Calu3 (cell line): Measurements from ENCODE around the gene TNIK. TPM values are rescaled to one million over a fixed set of nuclear protein-coding genes. Genes with fewer than 3 reads are reported as not detected.
A peak's percentile ranks its signal among the peaks of the same experiment; 100 is the strongest.
"Not testable (repeated sequence)": the region's sequence is repeated elsewhere in the genome, so short reads cannot be mapped to it uniquely, and the experiment has no call there.

Source experiments
- BruUV-seq: library from RNA; stranded (reverse); fragments of 400-500 nt; replicated peaks from 2 replicates; lab custom pipeline; 2021; lab: Mats Ljungman, UMichigan
- CTCF ChIA-PET: fragments of 300-600 bp; sonication (Branson Sonifier 250); formaldehyde crosslinking; loops from one replicate; lab custom pipeline; 2022; ENCODE audit warnings: antibody characterized with exemption; lab: Charles Lee
- DNase-seq: peaks from one replicate; pipeline ENCODE4 v3.0.0; 2022
- H3K27ac Mint-ChIP-seq: one replicate; pipeline ENCODE4 v1.8.0; 2022; ENCODE audit warnings: mixed read lengths; ENCODE audit not compliant: unreplicated experiment
- H3K27me3 Mint-ChIP-seq: one replicate; pipeline ENCODE4 v1.8.0; 2022; ENCODE audit warnings: mixed read lengths; ENCODE audit not compliant: unreplicated experiment
- H3K36me3 Mint-ChIP-seq: one replicate; pipeline ENCODE4 v1.8.0; 2022; ENCODE audit warnings: mild to moderate bottlenecking, moderate library complexity, mixed read lengths; ENCODE audit not compliant: insufficient read depth, unreplicated experiment
- H3K4me1 Mint-ChIP-seq: one replicate; pipeline ENCODE4 v1.8.0; 2022; ENCODE audit warnings: mild to moderate bottlenecking, low read depth, mixed read lengths; ENCODE audit not compliant: unreplicated experiment
- H3K4me3 Mint-ChIP-seq: one replicate; pipeline ENCODE4 v1.8.0; 2022; ENCODE audit warnings: mild to moderate bottlenecking, low read depth, moderate library complexity, mixed read lengths; ENCODE audit not compliant: unreplicated experiment
- H3K9me3 Mint-ChIP-seq: one replicate; pipeline ENCODE4 v1.8.0; 2022; ENCODE audit warnings: low read depth, mixed read lengths; ENCODE audit not compliant: unreplicated experiment
- CTCF ChIP-seq: fragments of 200-600 bp; IDR thresholded peaks from one replicate; pipeline ENCODE4 v1.8.0; 2022; ENCODE audit warnings: antibody characterized with exemption; ENCODE audit not compliant: unreplicated experiment
- intact Hi-C: fragments of 100-400 bp; cut with micrococcal nuclease; formaldehyde crosslinking; loops from one replicate; pipeline ENCODE4 v1.10.0; 2022; ENCODE audit not compliant: unreplicated experiment
- total RNA-seq: library from RNA; stranded (reverse); gene quantifications from 2 replicates; pipeline ENCODE4 v1.2.3, GENCODE V29; 2022

TNIK gene
- total RNA-seq, 1 experiment from 2014 or later: 19.7 TPM

- Mint-ChIP-seq H3K4me1 (peaks cover 27% of the 10 kb centered on the region), H3K27me3 (no peaks in the 10 kb centered on the region), H3K9me3 (no peaks in the 10 kb centered on the region), H3K27ac (no peak overlapping the region), H3K4me3 (no peak overlapping the region), H3K36me3 (peaks cover 6% of the 10 kb centered on the region)
- intact Hi-C loops: no loop called here
- BruUV-seq: no TSS peak
- peak; percentile 27 for TF ChIP-seq CTCF
- no peak for DNase-seq
- CTCF ChIA-PET: no interaction called here
These were observed 6.9 kb downstream of the TNIK start for GRCh38 chr3:171453180-171453886.

GRCh38 chr3:171452328-171452727, 7.9 kb downstream of the TNIK start:
- intact Hi-C loops: no loop called here
- no peak overlapping the region for H3K27ac Mint-ChIP-seq
- no peaks in the 10 kb centered on the region for H3K36me3 Mint-ChIP-seq
- TF ChIP-seq CTCF: no peak
- BruUV-seq: no TSS peak
- H3K4me1 Mint-ChIP-seq: peaks cover 22% of the 10 kb centered on the region
- CTCF ChIA-PET: interaction anchor here (0.7 kb wide), 2 partner anchors 14 to 317 kb away, joined by 3 read pairs; no protein-coding TSS in a partner anchor
- H3K27me3 Mint-ChIP-seq: no peaks in the 10 kb centered on the region
- H3K9me3 Mint-ChIP-seq: no peaks in the 10 kb centered on the region
- DNase-seq: no peak
- no peak overlapping the region for H3K4me3 Mint-ChIP-seq

- BruUV-seq: no TSS peak
- H3K27me3 Mint-ChIP-seq: no peaks in the 10 kb centered on the region
- no peak overlapping the region for H3K27ac Mint-ChIP-seq
These were observed 8.3 kb downstream of the TNIK start for GRCh38 chr3:171451915-171452314.

GRCh38 chr3:171447579-171447891, 12.7 kb downstream of the TNIK start:
- intact Hi-C loops: not testable (repeated sequence)

More at GRCh38 chr3:171451915-171452314, 8.3 kb downstream of the TNIK start:
- CTCF ChIA-PET: interaction anchor here (0.6 to 0.7 kb wide), 2 partner anchors 21 to 317 kb away, joined by 3 to 4 read pairs; no protein-coding TSS in a partner anchor
- no peaks in the 10 kb centered on the region for H3K36me3 Mint-ChIP-seq
- no peak overlapping the region for H3K4me3 Mint-ChIP-seq
- H3K4me1 Mint-ChIP-seq: peaks cover 22% of the 10 kb centered on the region
- no peaks in the 10 kb centered on the region for H3K9me3 Mint-ChIP-seq
- TF ChIP-seq CTCF: no peak
- intact Hi-C loops: no loop called here
- no peak for DNase-seq

More at GRCh38 chr3:171447579-171447891, 12.7 kb downstream of the TNIK start:
- H3K4me1 Mint-ChIP-seq: peaks cover 12% of the 10 kb centered on the region
- not testable (repeated sequence) for H3K9me3 Mint-ChIP-seq, BruUV-seq, H3K27ac Mint-ChIP-seq, H3K27me3 Mint-ChIP-seq, DNase-seq, H3K36me3 Mint-ChIP-seq, H3K4me3 Mint-ChIP-seq
- CTCF ChIA-PET: interaction anchor here (0.7 to 1.4 kb wide), 8 partner anchors 13 to 313 kb away, joined by 3 to 10 read pairs (median 4); partner anchors contain the start of gene TNIK
